Breast epithelium (tissue), 3 donors: ENCODE data around the gene KLHL12.

ENCODE experiments used
- POLR2A ChIP-seq: fragments of 450-650 bp; IDR thresholded peaks from one replicate; pipeline ENCODE4 v1.6.1; 2016; ENCODE audit warnings: antibody characterized with exemption, mild to moderate bottlenecking, moderate library complexity
- POLR2AphosphoS5 ChIP-seq, 3 donors: sonication (generic); formaldehyde crosslinking; IDR thresholded peaks; one replicate each; pipeline ENCODE4 v1.6.1; 2017; ENCODE audit warnings: antibody characterized with exemption in 3 of 3
- TF ChIP-seq, protein P1 (sequence below), 3 donors: fragments of 450-650 bp; IDR thresholded peaks; one replicate each; pipeline ENCODE4 v1.5.1; 2016 to 2017; ENCODE audit warnings: antibody characterized with exemption in 3 of 3, mild to moderate bottlenecking in 3 of 3, moderate library complexity in 3 of 3

DNA sequence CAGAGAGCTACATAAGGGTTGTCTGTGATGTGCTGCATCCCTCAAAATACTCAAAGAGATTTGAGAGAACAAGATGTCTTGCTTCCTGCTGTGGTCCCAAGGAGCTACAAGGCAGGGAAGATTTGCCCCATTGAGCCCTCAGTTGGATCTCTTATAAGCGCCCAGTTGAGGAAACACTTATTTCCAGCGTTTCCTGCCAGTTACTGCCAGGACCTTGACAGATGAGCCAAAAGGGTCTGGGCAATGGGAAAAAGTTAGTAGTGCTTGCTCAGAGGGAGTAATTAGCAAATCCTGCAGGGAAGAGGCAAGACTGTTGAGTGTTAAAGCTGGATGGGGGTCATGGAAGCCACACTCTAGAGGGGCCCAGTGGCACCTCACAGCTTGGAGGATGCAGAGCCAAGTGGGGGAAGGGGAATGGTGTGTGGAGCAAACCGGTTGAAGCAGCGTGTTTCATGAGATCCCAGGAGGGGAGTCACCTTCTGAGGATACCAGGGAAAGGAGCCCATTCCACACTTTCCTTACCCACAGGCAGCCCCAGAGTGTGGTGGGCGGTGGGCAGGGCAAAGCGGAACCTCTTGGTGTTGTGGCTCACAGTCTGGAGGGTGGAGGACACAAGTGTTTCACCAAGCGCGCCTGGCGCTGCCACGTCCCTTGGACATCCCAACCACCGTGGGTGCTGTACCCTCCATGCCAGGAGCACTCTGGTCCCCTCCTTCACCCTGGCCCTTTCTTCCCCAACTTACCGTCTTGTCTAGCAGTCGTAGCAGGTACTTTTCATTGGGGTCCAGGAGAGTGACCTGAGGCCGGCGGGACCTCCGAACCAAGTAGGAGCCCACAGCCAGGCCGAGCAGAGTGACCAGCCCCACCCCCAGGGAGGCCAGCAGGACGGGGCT is 39.2 kb upstream of the KLHL12 start:
- TF ChIP-seq, protein P1, sequence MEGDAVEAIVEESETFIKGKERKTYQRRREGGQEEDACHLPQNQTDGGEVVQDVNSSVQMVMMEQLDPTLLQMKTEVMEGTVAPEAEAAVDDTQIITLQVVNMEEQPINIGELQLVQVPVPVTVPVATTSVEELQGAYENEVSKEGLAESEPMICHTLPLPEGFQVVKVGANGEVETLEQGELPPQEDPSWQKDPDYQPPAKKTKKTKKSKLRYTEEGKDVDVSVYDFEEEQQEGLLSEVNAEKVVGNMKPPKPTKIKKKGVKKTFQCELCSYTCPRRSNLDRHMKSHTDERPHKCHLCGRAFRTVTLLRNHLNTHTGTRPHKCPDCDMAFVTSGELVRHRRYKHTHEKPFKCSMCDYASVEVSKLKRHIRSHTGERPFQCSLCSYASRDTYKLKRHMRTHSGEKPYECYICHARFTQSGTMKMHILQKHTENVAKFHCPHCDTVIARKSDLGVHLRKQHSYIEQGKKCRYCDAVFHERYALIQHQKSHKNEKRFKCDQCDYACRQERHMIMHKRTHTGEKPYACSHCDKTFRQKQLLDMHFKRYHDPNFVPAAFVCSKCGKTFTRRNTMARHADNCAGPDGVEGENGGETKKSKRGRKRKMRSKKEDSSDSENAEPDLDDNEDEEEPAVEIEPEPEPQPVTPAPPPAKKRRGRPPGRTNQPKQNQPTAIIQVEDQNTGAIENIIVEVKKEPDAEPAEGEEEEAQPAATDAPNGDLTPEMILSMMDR (IDR thresholded peaks at IDR 0.05) = no peak
- TF ChIP-seq POLR2AphosphoS5 (IDR thresholded peaks at IDR 0.05) = no peak
- TF ChIP-seq POLR2A = no peak
